HG03097 (cell line): ENCODE measurements around the gene WIF1.

ENCODE experiments used
- ATAC-seq: cut with Tn5 transposase; IDR thresholded peaks from one replicate; pipeline ENCODE4 v1.9.1; 2021; ENCODE audit not compliant: unreplicated experiment, low FRiP score

Gene WIF1

GRCh38 chr12:65123435-65124063 lies 2.4 kb upstream of the WIF1 start:
- no peak for ATAC-seq

DNA sequence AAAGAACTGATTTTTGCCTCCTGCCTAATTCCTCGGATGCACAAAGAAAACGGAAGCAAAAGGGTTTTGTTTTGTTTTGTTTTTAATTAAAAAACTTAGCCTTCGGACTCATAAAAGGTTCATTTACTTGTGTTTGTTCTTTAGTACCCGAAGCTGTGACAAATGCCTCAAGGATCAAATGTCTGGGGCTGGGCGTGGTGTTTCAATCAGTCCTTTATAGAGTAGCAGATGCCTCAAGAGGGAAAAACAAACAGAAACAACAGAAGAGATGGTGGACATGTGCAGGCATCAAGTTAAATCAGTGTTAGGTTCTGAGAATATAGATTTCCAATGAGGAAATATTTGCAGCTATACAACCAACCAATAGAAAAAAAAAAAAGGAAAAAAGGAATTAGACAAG lies 1.6 kb upstream of the WIF1 start:
- no peak for ATAC-seq

GRCh38 chr12:65121956-65122469 lies 908 bp upstream of the WIF1 start:
- no peak for ATAC-seq

GRCh38 chr12:65119063-65119462 lies 2.0 kb downstream of the WIF1 start:
- ATAC-seq: no peak

DNA sequence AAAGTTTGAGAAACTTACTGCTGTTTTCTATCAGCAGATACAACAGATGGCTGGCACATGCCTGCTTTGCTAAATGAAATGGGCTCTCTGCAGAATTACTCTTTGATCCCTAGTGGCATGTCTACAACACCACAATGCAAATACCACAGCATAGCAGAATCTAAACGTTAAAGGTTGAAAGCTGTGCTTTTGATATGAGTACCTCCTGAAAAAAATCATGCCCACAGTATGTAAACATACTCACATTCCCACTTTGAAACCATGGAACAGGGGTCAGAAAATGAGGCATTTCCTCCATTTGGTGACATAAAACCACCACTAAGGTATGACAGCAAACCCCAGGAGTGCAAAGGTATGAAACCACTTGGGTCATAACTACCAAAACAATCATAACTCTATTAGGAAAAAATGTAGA lies 7.5 kb downstream of the WIF1 start:
- no peak for ATAC-seq

DNA sequence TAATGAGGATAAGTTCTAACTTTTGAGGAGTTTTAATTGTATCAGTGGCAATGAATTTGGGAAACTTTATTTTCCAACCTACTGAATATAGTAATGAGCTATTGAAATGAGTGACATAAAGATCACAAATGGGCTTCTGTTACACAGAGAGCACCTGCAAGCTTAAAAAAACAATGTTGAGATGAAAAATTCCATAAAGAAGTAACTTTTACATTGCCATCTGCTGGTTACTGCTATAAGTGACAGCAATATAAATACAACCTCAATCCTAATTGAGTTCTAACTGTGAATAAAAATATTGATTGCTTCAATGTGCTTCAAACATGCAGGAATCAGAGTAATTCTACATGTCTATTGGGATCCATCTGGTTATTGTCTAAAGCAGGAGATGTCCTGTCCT lies 14.2 kb downstream of the WIF1 start:
- ATAC-seq: no peak

DNA sequence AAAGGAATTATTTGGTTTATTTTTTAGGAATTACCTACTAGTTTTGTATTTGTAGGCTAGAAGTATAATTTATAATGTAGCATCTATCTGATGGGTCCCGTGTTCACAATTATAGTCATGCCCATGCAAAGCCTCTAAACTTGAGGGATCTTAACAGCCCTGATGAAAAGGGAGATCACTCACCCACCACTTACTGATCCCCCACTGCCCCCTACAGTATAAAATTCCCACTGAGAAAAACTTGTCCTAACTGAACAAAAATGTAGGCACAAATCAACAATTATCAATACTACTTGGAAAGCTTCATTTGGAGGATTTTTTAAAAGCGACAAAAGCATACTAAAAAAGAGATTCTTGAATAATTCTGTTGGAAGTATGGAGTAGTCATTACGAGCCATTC lies 21.0 kb downstream of the WIF1 start:
- no peak for ATAC-seq

DNA sequence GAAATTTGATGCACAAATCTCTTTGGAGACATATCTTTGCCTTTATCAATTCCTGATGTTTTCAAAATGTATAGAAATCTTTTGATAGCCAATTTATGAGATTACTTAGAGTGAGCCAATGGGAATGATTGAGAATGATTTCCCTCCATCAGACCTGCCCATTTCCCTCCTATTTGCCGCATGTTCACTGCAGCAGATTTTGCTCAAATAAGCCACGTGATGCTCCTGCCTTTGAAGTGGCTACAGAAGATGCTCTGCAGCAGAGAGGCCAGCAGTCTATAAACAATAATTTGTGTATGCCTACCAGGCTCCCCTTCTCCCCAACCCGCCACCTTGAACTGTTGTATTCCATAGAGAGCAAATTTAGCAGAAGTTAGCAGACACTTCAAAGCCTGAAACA lies 21.9 kb downstream of the WIF1 start:
- no peak for ATAC-seq

- no peak for ATAC-seq
These were observed 22.7 kb downstream of the WIF1 start for GRCh38 chr12:65098364-65098763.

- ATAC-seq: no peak
These were observed 26.4 kb downstream of the WIF1 start for GRCh38 chr12:65094722-65095121.

DNA sequence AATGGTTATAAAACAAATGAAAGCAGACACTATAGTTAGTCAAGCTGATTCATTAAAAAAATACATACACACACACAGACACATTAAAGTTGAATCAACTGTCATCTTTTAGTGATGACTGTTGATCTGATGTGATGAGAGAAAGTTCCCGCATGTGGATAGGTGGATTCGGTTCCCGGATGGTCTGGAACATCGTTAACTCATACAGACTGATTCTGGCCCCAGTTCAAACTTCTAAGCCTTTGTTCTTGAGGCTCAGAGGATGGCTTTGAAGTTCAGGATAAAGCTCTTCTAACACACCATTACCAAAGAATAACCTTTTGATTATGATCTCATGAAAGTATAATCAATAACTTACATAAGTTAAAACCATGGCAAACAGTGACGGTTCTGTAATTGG lies 27.5 kb downstream of the WIF1 start:
- no peak for ATAC-seq

DNA sequence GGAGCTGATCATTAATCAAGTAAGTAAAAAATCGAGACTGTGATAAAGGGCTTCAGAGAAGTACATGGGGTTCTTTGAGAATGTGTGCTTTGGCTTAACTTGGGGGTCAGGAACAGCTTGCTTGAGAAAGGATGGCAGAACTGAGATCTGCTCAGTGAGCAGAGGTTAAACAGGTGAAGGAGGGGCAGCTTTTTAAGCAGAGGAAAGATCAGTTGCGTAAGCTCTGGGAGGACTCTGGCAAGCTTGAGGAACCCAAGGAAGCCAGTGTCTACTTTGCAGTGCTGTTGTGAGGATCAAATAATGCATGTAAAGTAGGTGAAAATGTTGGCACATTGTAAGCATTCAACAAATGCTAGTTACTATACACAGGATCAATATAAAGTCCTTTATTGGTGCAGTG lies 30.6 kb downstream of the WIF1 start:
- ATAC-seq: no peak

- ATAC-seq: no peak
These were observed 34.9 kb downstream of the WIF1 start for GRCh38 chr12:65086236-65086635.

GRCh38 chr12:65084579-65084978 lies 36.5 kb downstream of the WIF1 start:
- ATAC-seq: no peak

GRCh38 chr12:65083581-65083980 lies 37.5 kb downstream of the WIF1 start:
- no peak for ATAC-seq

DNA sequence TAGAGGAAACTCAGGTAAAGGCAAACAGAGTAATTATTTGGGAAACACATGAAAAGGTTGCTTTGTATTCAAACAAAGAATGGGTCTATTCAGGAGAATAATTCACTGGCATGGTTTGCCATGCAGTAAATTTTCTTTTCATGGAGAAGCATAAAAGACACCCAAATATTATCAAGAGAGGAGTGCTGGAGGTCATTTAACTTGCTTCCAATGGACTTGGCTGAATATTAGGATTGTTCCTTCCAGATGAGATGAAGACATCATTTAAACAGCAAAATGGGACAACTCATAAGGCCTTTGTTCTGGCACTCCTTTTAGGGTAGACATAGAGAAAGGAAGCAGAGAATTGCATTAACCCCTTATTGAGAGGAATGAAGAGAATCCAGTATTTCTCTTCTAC lies 38.7 kb downstream of the WIF1 start:
- ATAC-seq: no peak

GRCh38 chr12:65081496-65081895 lies 39.6 kb downstream of the WIF1 start:
- no peak for ATAC-seq

DNA sequence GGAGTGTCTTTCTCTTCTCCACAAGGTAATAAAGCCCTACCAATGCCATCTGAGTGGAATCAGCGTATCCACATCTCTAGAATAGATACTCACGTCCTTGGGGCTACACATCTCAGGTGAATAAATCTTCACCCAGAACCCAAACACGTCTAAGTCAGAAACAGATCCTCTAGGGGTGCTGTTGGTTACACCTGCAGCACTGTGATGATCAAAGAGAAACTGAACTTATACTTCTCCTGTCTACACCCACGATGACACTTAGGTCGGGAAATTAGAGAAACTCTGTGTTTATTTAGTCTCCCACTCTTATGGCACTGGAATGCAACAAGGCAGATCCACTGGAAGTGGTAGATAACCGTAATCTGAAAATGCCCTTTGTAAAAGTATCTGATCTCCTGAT lies 46.2 kb downstream of the WIF1 start:
- ATAC-seq: no peak

DNA sequence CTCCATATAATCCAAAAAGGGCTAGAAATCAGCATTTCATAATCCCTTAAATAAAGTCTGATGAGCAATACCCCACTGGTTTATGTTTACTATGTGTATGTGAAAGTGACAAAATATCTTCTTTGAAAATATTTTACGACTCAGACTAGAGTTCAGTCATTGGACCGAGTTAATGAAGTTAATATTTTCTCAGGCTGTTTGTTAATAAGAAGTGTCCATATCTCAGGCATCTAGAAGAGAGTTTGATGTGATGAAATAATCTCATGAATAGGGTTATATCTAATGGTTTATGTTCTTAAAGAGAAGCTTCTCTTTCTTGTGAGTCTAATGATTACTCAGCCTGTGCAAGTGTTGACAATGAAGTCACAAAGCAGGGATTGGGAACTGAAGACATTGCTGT lies 51.8 kb downstream of the WIF1 start:
- no peak for ATAC-seq

- no peak for ATAC-seq
These were observed 53.7 kb downstream of the WIF1 start for GRCh38 chr12:65067383-65067782.

GRCh38 chr12:65055859-65056258 lies 65.2 kb downstream of the WIF1 start:
- ATAC-seq: no peak

DNA sequence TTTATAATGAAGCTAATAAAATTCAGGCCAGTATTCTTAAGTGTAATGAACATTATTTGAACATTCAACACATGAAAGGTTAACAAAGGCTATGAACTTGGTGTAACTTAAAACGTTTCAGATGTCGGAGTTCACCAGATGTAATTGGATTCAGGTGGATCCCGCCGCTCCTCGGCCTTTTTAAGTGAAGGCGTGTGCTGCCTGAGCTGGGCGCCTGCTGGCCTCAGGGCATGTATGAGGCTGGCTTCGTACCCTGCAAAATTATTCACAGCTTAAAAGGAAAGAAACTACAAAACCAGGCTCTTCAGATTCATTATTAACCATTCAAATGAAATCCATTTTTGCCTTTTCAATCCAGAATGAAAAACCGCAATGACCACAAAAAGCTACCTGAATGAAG lies 69.9 kb downstream of the WIF1 start:
- no peak for ATAC-seq

DNA sequence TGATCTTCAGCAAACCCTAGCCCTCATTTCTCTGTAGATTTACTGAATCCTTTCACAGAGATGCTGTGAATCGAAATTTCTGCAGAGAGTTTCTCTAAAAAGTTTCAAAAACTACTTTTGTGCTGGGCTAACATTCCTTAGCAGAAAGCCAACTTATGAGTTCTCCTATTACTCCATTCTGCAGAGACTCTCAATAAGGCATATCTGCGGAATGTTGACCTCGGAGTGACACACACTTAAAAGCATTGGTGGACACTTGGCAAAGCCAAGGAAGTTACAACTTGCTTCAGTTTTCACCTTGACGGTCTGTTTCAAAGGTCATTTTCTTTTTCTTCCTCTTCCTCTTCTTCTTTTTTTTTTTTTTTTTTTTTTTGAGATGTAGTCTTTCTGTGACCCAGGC lies 75.8 kb downstream of the WIF1 start:
- no peak for ATAC-seq
